ENCODE data around the gene ZNF487. TPM values are rescaled to one million over a fixed set of nuclear protein-coding genes. Genes with fewer than 3 reads are reported as not detected.
A peak's percentile ranks its signal among the peaks of the same experiment; 100 is the strongest.
"Not testable (repeated sequence)": the region's sequence is repeated elsewhere in the genome, so short reads cannot be mapped to it uniquely, and the experiment has no call there.

The ZNF487 gene
- total RNA-seq, 1 experiment from 2014 or later, result 7.6 TPM

- no peak for DNase-seq (ENCODE audit: low read depth, low spot score)
- TF ChIP-seq TCF7L2 (IDR thresholded peaks at IDR 0.05; ENCODE audit: low read depth, low read length) (no peak), SIN3A (IDR thresholded peaks at IDR 0.05; ENCODE audit: borderline replicate concordance, insufficient read depth, low read depth, low read length) (no peak), POLR2AphosphoS5 (IDR thresholded peaks at IDR 0.05; ENCODE audit: low read depth, low read length) (no peak), REST (IDR thresholded peaks at IDR 0.05; ENCODE audit: insufficient read depth in 1 of 2, low read depth in 2 of 2, low read length in 1 of 2) (no peak), CTCF (IDR thresholded peaks at IDR 0.05) (no peak)
- intact Hi-C loops (cut with micrococcal nuclease; ENCODE audit: unreplicated experiment), result no loop called here
- no peaks in the 10 kb centered on the region for H3K4me1 ChIP-seq (ENCODE audit: control insufficient read depth, insufficient read depth, low read length)
- ChIA-PET POLR2A (interaction anchor here (0.6 kb wide), 2 partner anchors 35 to 43 kb away, joined by 3 to 4 read pairs; partner anchors contain the start of gene HNRNPF), CTCF (interaction anchor here (0.7 kb wide), 1 partner anchor 95 kb away, joined by 3 read pairs; no protein-coding TSS in a partner anchor)
- H3K27me3 ChIP-seq (ENCODE audit: control insufficient read depth, insufficient read depth, low read length), result no peaks in the 10 kb centered on the region
- no peak overlapping the region for H3K4me3 ChIP-seq (ENCODE audit: low read depth in 2 of 2, low read length in 2 of 2)
- in situ Hi-C loops (cut with HindIII; ENCODE audit: low pct_unique_long_range_greater_than_20kb, low sequenced_read_pairs), result no loop called here
- no peaks in the 10 kb centered on the region for H3K9me3 ChIP-seq (ENCODE audit: control insufficient read depth, insufficient read depth, low read depth, low read length)
- no peaks in the 10 kb centered on the region for H3K36me3 ChIP-seq (ENCODE audit: control insufficient read depth, insufficient read depth, low read length)
- no TSS peak for BruUV-seq (replicated peaks)
- peak overlapping the region; percentile 10; the same call in 1 of the 2 replicates for H3K27ac ChIP-seq (ENCODE audit: low read length)
- ATAC-seq, result peak; percentile 37; the same call in 1 of the 2 replicates
These were observed 7.4 kb downstream of the ZNF487 start for GRCh38 chr10:43444323-43444722.

- DNase-seq (ENCODE audit: low read depth, low spot score) (no peak), ATAC-seq (no peak)
- Histone ChIP-seq H3K4me3 (ENCODE audit: low read depth in 2 of 2, low read length in 2 of 2) (no peak overlapping the region), H3K9me3 (ENCODE audit: control insufficient read depth, insufficient read depth, low read depth, low read length) (no peaks in the 10 kb centered on the region), H3K36me3 (ENCODE audit: control insufficient read depth, insufficient read depth, low read length) (no peaks in the 10 kb centered on the region), H3K27me3 (ENCODE audit: control insufficient read depth, insufficient read depth, low read length) (no peaks in the 10 kb centered on the region), H3K4me1 (ENCODE audit: control insufficient read depth, insufficient read depth, low read length) (no peaks in the 10 kb centered on the region), H3K27ac (ENCODE audit: low read length) (no peak overlapping the region)
- BruUV-seq (replicated peaks), result TSS peak; percentile 44
- POLR2A ChIA-PET, result interaction anchor here (0.6 kb wide), 2 partner anchors 36 to 44 kb away, joined by 3 to 4 read pairs; partner anchors contain the start of gene HNRNPF
- CTCF ChIA-PET, result interaction anchor here (0.7 kb wide), 2 partner anchors 8 to 96 kb away, joined by 3 to 6 read pairs; no protein-coding TSS in a partner anchor
- intact Hi-C loops (cut with micrococcal nuclease; ENCODE audit: unreplicated experiment), result no loop called here
- no peak for TF ChIP-seq SIN3A (IDR thresholded peaks at IDR 0.05; ENCODE audit: borderline replicate concordance, insufficient read depth, low read depth, low read length)
- TF ChIP-seq CTCF (IDR thresholded peaks at IDR 0.05), result no peak
- no peak for TF ChIP-seq POLR2AphosphoS5 (IDR thresholded peaks at IDR 0.05; ENCODE audit: low read depth, low read length)
- TF ChIP-seq REST (IDR thresholded peaks at IDR 0.05; ENCODE audit: insufficient read depth in 1 of 2, low read depth in 2 of 2, low read length in 1 of 2), result no peak
- TF ChIP-seq TCF7L2 (IDR thresholded peaks at IDR 0.05; ENCODE audit: low read depth, low read length), result no peak
- in situ Hi-C loops (cut with HindIII; ENCODE audit: low pct_unique_long_range_greater_than_20kb, low sequenced_read_pairs), result no loop called here
These were observed 8.1 kb downstream of the ZNF487 start for GRCh38 chr10:43444897-43445466.

GRCh38 chr10:43446219-43447017, 9.5 kb downstream of the ZNF487 start:
- H3K27ac ChIP-seq (ENCODE audit: low read length); POLR2A ChIA-PET; CTCF ChIA-PET; intact Hi-C loops (cut with micrococcal nuclease; ENCODE audit: unreplicated experiment); H3K4me1 ChIP-seq (ENCODE audit: control insufficient read depth, insufficient read depth, low read length); H3K36me3 ChIP-seq (ENCODE audit: control insufficient read depth, insufficient read depth, low read length); DNase-seq (ENCODE audit: low read depth, low spot score); H3K27me3 ChIP-seq (ENCODE audit: control insufficient read depth, insufficient read depth, low read length); BruUV-seq (replicated peaks); ATAC-seq; H3K9me3 ChIP-seq (ENCODE audit: control insufficient read depth, insufficient read depth, low read depth, low read length); in situ Hi-C loops (cut with HindIII; ENCODE audit: low pct_unique_long_range_greater_than_20kb, low sequenced_read_pairs); H3K4me3 ChIP-seq (ENCODE audit: low read depth in 2 of 2, low read length in 2 of 2): not testable (repeated sequence)

Data from Panc1 (cell line).